Stimulated activated CD8-positive, alpha-beta memory T cell treated with anti-CD3 and anti-CD28 coated beads, Interleukin-15, amount 100 ng/mL, for 4 hours (primary cell): ENCODE data around the gene KAZN.
A peak's percentile ranks its signal among the peaks of the same experiment; 100 is the strongest.

Source experiments
- DNase-seq, 2 donors: peaks; one replicate each; pipeline ENCODE4 v3.0.0-alpha.2; 2020; ENCODE audit warnings: low read depth in 2 of 2

Gene KAZN

DNA sequence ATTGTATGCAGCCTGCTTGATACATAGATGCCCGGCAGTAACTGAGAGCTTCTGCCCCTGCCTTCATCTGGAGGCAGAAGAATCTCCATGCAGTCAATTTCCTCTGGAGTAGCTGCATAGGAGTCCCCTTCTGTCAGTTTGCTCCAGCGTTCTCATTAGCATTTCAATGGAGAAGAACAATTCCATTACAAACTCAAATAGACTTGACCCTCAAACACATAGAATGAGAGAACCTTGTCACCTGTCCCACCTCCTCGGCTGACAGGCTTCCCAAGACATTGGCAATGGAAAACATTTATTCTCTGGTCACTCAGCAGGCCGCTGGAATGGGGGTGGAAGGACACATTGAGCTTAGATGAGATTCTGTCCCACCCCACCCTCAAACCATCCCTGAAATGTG is 509.4 kb downstream of the KAZN start:
- no peak for DNase-seq

DNA sequence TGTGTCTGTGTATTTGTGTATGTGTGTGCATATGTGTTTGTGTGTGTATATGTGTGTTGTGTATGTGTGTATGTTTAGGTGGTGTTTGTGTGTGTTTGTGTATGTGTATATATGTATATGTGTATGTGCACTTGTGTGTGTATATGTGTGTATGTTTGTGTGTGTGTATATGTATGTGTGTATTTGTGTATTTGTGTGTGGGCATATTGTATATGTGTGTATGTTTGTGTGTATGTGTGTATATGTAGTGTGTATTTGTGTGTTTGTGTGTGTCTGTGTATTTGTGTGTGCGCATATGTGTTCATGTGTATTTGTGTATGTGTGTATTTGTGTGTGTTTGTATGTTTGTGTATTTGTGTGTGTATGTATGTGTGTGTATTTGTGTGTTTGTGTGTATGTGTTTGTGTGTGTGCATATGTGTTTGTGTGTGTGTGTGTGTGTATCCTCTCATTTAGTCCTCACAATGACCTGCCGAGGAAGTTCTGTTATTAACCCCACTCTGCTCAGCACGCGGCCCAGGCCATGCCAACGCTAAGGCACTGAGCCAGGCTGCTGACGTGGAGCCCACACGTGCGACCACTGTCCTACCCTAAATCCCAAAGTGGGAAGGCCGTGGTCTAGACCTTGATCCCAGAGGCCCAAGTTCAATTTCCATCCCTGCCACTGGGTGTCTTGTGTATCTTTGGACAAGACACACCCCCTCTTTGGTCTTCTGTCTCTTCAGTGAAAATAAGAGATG is 511.8 kb downstream of the KAZN start:
- DNase-seq: no peak

DNA sequence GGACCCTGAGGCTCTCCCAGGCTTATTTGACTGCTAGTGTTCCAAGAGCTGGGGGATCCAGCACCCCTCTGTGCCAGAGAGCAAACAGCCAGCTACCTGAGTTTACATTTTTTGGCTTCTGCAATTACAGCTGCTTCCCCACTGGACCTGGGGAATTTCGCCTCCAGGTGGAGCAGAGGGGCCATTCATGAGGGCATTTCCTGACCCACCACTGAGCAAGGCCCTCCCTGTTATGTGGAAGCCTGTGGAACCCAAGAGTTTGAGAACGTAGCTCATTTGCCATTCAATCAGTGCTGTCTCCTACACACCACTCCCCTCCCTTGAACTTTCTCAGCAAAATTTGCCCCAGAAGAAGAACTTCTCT is 512.4 kb downstream of the KAZN start:
- DNase-seq: no peak

DNA sequence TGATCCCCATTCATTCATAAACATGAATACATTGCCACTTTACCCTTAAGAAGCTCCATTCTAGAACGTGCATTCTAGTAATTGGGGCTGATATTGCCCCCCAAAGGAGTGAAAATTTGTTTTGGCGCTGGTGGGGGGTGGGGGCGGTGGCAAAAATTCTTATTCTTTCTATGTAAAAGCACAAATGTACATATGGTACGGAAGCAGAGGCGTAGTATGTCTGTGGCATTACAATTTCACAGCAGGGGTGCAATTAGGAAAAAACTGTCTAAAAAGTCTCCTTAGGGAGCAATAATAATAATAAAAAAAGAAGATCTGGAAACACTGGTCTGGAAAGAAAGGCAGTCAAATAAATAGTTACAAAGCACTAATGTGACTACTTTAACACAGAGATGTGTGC is 514.7 kb downstream of the KAZN start:
- no peak for DNase-seq

DNA sequence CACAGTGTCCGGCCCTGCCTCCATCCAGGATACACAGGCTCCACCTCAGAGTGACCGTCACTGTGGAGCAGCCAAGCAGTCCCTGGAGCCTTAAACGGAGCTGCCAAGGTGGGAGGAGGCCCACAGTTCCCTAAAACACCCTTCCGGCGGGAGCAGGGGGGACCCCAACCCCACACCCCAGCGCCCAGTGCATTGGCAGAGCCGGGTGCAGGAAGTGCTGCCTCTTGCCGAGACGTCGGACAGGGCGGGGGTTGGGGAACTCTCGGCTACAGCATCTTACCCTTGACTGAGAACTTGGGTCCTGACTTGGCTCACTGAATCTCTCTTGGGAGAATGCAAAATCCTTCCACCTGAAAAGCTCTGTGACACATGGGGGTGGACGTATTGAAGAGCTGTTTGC is 516.4 kb downstream of the KAZN start:
- no peak for DNase-seq

DNA sequence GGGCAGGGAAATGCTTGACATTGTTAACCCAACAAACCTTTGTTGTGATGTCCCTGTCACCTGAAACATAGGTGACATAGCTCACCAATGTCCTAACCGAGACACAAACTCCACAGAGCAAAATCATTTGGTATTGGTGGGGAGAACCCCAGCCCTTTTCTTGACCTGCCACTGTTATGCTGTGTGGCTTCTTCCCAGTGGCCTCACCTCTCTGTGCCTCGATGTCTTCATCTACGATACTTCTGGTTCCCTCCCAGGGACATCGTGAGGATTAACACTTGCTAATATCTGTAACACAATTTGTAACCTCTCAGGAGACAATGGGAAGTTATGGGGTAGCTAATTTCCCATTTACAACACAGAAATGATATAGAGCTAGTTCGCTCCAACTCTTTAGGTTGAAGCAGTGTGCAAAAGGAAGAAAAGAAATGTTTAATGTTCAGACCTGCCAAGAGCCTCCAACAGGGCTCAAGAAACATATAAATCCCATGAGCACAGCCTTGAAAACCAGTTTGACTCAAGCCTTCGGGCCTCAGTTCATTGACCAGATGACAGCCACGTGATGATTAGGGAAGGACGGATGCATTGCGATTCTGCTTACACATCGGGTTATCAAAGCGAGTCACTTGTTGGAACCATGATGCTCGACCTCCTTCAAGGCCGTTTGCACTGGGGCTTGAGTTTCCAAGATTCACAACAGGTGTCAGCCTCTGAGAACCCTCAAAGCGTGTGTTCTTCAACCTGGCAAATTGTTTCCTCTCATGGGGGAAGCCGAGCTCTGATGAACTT is 517.3 kb downstream of the KAZN start:
- no peak for DNase-seq

DNA sequence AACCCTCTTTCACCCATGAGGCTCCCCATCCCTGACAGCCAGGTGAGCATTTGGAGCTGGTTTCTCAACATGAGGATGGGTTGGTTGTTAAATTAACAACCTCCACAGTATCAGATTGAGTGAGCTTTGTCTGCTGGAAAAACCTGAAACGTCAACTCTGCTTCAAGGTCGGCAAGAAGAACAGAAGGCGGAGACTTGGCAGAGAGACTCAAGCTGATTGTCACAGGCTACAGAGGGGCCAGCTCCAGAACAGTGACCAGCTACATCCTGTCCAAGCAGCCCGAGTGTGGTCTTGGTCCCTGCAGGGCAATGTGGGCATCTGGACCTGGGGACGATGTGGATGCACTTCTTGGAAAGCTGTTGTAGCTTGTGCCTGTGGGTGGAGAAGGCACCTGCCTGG is 518.5 kb downstream of the KAZN start:
- DNase-seq: no peak

DNA sequence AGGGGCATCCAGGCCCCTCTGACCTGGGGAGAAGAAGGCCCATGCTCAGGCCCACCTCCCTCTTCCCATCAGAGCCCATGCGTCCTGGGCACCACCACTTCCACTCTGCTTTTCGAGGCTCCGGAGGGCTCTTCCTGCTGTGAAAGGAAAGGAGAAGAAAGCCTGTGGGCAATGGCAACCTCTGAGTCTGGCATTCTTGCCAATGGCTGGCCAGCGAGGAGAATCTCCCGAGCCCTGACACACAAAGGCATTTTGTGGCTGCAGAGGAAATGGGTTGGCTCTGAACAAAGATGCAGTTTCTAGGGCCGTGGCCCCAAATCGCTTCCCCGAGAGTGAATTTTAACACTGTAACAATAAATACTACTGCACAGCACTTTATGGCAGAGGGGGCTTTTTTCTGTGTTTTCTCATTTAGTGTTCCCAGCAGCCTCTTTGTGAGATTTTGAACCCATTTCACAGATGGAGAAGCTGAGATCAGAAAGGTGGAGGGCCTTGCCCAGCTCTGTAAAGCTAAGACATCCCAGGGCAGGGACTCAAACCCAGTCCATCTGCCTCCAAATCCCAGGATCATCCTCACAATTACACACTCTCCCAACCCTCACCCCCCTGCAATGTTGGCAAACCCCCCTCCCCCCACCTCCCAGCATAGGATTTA is 519.3 kb downstream of the KAZN start:
- no peak for DNase-seq

DNA sequence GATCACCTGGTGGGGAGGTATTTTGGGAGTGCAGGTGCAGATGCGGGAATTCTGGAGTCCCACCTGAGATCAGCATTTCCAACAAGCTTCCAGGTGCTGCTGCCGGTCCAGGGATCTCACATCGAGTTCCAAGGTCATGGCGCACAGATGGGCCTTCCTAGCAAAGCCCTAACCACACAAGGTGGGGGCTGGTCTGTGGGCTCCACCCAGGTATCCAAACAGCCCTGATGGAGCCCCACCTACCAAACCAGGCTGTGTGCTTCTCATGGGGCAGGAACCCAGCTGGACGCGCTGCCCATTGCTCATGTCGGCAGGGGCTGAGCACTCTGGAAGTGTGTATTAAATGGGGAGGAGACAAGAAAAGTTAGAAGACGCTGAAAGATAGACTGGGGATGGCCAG is 520.1 kb downstream of the KAZN start:
- no peak for DNase-seq

DNA sequence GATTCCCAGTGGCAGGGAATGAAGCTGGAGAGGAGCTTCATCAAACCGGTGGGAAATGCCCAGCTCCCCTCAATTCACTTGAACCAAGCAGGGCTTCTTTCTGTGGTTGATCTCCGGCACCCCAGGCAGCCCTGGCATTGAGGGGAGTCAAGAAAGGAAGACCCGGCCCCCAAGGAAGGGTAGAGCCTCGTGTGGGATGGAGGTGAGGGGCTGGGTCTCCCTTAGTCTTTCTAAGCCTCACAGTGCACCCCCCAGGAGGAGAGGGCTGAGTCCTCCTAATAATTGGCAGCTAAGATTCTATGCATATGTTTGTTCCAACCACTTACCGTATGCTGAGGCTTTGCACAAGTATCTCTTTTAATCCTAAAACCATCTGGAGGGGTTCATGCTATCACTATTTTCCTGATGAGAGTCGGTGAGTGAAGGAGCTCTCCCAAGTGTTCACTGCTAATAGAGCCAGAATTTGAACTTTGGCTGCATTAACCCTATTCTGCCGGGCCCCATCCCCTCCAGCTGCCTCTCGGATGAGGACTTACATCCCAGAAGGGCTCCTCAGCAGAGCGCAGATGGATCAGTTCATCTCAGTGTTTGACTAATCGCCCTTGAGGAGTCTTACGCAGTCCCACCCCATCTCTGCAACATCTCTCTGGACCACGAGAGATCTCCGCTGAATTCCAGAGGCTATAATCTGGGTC is 521.9 kb downstream of the KAZN start:
- no peak for DNase-seq

DNA sequence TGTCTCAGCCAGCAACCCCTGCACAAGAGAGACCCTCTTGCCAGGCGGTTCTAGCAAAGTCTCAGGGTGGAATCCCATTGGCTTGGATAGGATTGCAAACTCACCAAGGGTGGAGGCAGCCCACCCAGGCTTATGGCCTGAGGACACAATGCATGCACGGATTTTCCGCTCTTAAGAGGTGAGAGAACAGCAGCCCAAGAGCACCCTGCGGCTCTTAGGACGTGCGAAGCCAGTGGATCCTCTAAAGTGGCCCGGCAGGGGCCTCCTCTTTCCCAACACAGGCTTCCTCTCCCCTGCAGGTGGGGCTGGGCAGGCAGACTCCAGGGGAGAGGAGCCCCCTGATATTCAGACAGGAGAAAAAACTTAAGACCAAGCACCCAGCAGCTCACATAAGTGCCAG is 523.8 kb downstream of the KAZN start:
- no peak for DNase-seq

DNA sequence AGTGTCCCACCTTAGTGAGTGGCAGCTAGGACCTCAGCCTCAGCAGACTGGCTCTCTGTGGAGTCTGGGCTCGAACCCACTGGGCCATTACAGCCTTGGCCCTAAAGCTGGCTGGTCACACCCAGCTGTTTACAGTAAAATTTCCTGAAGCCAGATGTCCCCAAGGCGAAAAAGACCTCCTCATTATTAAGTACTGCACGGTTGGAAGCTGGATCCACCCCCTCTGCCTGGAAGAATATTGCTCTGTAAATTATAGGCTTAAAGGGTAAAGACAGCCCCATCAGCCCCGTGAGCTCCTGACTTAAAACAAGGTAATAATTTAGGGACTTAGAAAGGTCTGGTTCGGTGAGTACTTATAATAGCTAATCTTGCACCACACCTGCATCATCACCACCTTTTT is 524.8 kb downstream of the KAZN start:
- no peak for DNase-seq

DNA sequence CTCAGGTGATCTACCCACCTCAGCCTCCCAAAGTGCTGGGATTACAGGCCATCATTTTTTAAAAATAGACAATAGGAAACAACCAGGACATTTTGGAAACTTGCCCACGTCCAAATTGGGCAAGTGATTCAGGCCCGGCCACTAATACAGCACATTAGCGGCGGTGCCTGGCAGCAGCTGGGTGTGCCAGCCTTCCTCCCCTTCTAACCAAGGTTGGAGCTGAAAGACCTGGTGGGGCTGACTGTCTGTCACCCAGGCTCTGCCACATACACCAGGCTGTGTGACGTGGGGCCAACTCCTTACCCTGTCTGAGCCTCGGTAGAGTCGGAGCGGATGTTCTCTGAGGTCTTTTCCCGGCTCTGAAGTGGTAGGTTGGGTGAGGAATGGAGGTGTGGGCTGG is 525.4 kb downstream of the KAZN start:
- DNase-seq: no peak

DNA sequence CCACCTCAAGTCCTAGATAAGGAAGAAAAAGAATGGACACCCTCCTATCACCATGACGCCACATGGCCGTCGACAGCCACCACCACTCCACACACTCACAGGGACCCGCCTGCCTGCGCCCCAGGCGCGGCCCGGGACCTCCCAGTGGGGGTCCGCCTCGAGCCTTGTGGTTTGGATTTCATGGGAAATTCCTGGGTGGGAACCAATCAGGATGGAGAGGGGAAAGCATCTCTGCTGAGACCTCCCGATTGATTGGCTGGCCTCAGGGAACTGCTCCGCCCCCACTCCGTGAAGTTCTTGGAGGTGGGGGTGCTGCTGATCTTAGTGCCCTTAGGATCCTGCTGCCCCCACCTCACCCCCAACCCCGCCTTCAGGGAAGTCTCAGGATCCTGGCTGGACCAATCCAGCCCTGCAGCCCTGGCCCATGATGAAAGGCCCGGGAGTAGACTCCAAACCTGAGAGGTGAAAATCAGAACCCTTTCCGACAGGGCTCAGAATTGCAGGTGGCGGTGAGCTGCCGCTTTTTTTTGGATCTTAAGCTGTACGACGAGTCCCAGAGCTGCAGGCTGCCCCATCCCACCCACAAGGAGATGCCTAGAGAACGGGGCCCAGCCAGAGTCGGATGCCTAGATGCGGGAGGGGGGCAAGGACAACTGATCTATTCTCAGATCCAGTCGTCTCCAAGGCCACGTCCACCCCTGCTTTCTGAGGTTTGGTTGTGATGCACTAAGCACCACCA is 526.0 kb downstream of the KAZN start:
- DNase-seq: no peak

DNA sequence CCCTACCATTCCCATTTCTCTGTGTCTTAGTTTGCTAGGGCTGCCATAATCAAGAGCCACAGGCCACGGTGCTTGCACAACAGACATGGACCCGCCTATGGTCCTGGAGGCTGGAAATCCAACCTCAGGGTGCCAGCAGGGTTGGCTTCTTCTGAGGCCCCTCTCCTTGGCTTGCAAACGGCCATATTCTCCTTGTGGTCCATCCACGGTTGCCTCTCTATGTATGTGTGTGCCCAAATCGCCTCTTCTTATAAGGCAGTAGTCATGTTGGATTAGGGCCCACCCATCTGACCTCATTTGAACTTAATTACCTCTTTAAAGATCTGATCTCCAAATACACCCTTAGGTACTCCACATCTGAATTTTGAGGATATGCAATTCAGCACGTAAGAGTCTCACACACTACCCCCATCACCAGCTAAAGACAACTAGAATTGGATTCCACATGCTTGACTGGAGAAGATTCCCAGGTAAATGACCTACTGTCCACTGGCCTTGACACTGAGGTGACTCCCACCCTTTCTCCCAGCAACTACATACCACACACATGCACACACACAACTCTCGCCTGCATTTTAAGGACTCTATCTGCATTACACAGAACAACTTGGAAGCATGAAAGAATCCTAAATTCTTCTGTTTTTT is 526.7 kb downstream of the KAZN start:
- DNase-seq: no peak

DNA sequence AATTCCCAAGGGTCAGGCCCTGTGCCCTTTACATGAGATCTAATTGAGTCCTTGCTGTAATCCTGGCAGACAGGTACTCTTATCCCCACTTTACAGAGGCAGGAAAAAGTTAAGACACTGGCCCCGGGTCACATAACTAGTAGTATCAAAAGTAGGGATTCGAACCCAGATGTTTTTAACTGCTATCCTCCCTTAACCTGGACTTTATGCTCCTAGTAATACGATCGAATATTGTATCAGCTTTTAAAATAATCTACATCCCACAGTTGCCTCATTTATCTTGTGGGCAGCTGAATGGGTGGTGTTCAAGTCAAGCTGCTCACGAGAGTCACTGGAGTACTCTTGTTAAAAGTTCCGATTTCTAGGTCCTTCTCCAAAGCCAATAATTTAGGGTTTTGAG is 529.6 kb downstream of the KAZN start:
- no peak for DNase-seq

DNA sequence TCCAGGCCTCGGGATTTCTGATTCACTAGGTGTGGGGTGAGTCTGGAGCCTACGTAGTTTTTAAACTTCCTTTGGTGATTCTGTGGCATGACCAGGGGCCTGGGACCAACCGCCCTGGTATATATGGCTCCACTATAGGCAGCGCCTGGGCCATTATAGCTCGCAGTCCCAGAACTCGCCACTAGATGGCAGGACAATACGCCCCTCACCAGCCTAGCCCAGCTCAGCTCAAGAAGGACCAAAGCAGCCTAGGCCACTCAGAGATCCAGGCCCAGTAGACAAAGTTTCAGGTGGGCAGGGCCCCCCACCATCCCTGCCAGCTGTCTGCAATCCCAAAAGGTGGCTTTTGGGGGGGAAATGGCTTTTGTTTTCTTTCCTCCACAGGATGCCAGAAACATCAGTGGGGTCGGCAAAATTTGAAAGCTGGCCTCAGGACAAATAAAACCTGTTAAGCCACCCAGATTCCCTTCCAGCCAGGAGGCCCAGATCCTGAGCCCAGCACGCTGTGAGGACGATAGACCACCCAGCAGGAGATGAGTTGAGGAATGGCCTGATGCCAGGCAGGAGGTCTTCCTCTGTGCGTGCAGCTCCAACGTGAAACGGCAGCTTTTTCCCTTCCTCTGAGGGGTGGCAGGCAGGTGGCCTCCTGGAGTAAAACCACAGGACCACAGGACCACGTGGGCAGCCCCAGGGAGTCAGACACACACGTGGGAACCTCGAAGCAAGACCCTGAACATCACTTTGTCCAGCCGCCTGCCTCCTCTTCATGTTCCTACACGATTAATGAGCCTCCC is 530.2 kb downstream of the KAZN start:
- DNase-seq: peak; percentile 24 to 36

DNA sequence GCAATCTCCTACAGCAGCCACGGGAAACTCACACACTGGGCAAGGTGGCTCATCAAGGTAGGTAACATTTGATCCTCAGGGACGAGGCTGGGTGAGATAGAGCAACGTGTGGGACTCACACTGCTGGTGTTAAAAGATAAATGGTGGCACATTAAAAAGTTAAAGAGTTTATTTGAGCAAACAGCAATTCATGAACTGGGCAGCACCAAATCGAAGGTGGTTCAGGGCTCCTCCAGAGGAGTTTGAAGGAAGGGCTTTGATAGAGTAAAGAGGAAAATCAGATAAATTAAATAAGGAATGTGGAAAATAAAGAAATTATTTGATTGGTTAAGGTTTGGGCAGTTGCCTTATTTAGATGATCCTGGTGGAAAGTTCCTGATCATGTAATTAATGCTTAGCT is 531.5 kb downstream of the KAZN start:
- no peak for DNase-seq

DNA sequence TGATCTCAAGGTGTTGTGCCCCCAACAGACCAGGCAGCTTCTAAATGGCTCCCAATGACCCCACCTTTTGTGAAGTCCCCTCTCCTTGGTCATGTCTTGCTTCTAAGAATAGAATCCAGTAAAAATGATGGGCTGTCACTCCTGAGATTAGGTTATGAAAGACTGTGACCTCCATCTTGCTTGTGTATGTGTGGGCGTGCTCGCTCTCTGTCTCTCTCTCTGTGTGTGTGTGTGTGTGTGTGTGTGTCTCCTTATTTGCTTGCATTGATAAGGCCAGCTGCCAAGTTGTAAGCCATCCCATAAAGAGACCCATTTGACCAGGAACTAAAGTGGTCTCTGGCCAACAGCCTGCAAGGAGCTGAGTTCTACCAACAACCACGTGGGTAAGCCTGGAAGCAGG is 532.1 kb downstream of the KAZN start:
- DNase-seq: no peak

DNA sequence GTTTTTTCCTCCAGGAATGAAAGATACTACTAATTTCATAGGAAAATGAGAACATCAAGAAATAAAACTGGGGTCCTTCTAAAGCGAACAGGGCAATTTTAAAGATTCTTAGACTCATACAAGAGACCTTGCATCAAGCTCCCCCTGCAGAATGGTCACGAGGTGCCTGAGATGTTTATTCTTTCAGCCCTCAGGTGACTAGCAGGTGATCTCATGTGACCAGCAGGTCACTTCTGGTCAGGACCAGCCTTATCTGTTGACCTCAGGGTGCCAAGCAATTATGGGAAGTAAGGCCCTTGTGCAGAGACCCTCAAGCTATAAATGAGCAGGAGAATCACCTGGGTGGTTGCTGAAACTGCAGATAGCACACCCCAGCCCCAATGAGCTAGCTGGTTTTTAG is 534.5 kb downstream of the KAZN start:
- no peak for DNase-seq
